IMR-90 (cell line): ENCODE measurements around the gene IFI30. TPM values are rescaled to one million over a fixed set of nuclear protein-coding genes. Genes with fewer than 3 reads are reported as not detected.

Experiments used
- ATAC-seq: fragments of 200-7000 bp; cut with Tn5 transposase; 2 replicates; pipeline ENCODE4 v1.9.1; 2020; ENCODE audit warnings: low read depth, mild to moderate bottlenecking, moderate library complexity
- BruUV-seq: library from RNA; stranded (reverse); fragments of 400-500 nt; replicated peaks from 2 replicates; lab custom pipeline; 2021; lab: Mats Ljungman, UMichigan
- CTCF ChIA-PET: fragments of 300-600 bp; formaldehyde crosslinking; extraction: SDS; loops from one replicate; lab custom pipeline; 2021; ENCODE audit warnings: antibody characterized with exemption; lab: Yijun Ruan, JAX
- POLR2A ChIA-PET: fragments of 300-600 bp; sonication (Branson Sonifier 250); formaldehyde crosslinking; loops from one replicate; lab custom pipeline; 2022; ENCODE audit warnings: antibody characterized with exemption; ENCODE audit not compliant: unreplicated experiment; lab: Charles Lee
- DNase-seq: peaks from one replicate; pipeline ENCODE4 v3.0.0; 2013
- H2AFZ ChIP-seq: replicated peaks from 2 replicates; pipeline ENCODE3; 2013; ENCODE audit warnings: low read length, mild to moderate bottlenecking; ENCODE audit not compliant: poor library complexity
- H2AK5ac ChIP-seq: 2 replicates; pipeline ENCODE4 v1.6.1; 2013; ENCODE audit warnings: low read depth, low read length, inconsistent platforms
- H2AK9ac ChIP-seq: replicated peaks from 2 replicates; pipeline ENCODE3; 2013; ENCODE audit warnings: mild to moderate bottlenecking, low read depth, low read length, moderate library complexity; ENCODE audit not compliant: poor library complexity
- H2BK120ac ChIP-seq: 2 replicates; pipeline ENCODE4 v1.6.1; 2013; ENCODE audit warnings: low read depth, low read length, inconsistent platforms
- H2BK15ac ChIP-seq: 3 replicates; pipeline ENCODE4 v1.6.1; 2013; ENCODE audit warnings: low read depth, low read length, inconsistent platforms
- H2BK20ac ChIP-seq: 2 replicates; pipeline ENCODE4 v1.6.1; 2013; ENCODE audit warnings: low read depth, mild to moderate bottlenecking, inconsistent platforms, low read length, moderate library complexity
- H2BK5ac ChIP-seq: 2 replicates; pipeline ENCODE4 v1.6.1; 2013; ENCODE audit warnings: mild to moderate bottlenecking, low read depth, low read length, inconsistent platforms; ENCODE audit not compliant: poor library complexity, severe bottlenecking
- H3K14ac ChIP-seq: replicated peaks from 2 replicates; pipeline ENCODE4 v1.6.1; 2013; ENCODE audit warnings: low read depth, low read length, inconsistent platforms
- H3K18ac ChIP-seq: 2 replicates; pipeline ENCODE4 v1.6.1; 2013; ENCODE audit warnings: low read depth, low read length, control low read depth
- H3K23ac ChIP-seq: 2 replicates; pipeline ENCODE4 v1.6.1; 2013; ENCODE audit warnings: low read depth, low read length, inconsistent platforms
- H3K27ac ChIP-seq: 2 replicates; pipeline ENCODE4 v1.5.1; 2013; ENCODE audit warnings: mild to moderate bottlenecking, control low read depth, low read length; ENCODE audit not compliant: insufficient read depth
- H3K27me3 ChIP-seq: 2 replicates; pipeline ENCODE4 v1.6.1; 2013; ENCODE audit warnings: low read length; ENCODE audit not compliant: control insufficient read depth, insufficient read depth
- H3K36me3 ChIP-seq: 2 replicates; pipeline ENCODE4 v1.6.1; 2013; ENCODE audit warnings: low read length, mixed read lengths; ENCODE audit not compliant: control insufficient read depth, insufficient read depth
- H3K4ac ChIP-seq: 2 replicates; pipeline ENCODE4 v1.6.1; 2013; ENCODE audit warnings: low read depth, low read length, inconsistent platforms
- H3K4me1 ChIP-seq: 2 replicates; pipeline ENCODE4 v1.6.1; 2013; ENCODE audit warnings: low read length, mixed read lengths; ENCODE audit not compliant: control insufficient read depth, insufficient read depth
- H3K4me2 ChIP-seq: 2 replicates; pipeline ENCODE4 v1.6.1; 2013; ENCODE audit warnings: low read depth, mild to moderate bottlenecking, control low read depth, low read length, moderate library complexity
- H3K4me3 ChIP-seq: 2 replicates; pipeline ENCODE4 v1.5.1; 2013; ENCODE audit warnings: low read depth, mild to moderate bottlenecking, control low read depth, low read length, moderate library complexity; ENCODE audit not compliant: insufficient read depth
- H3K56ac ChIP-seq: 2 replicates; pipeline ENCODE4 v1.6.1; 2013; ENCODE audit warnings: low read length, inconsistent platforms; ENCODE audit not compliant: insufficient read depth; ENCODE audit errors: extremely low read depth
- H3K79me1 ChIP-seq, 2 experiments: 2 replicates each; pipeline ENCODE4 v1.6.1; 2013; ENCODE audit warnings: low read length in 2 of 2, inconsistent platforms in 1 of 2, low read depth in 1 of 2
- H3K9ac ChIP-seq: 2 replicates; pipeline ENCODE4 v1.6.1; 2013; ENCODE audit warnings: low read depth, low read length, control low read depth
- H3K9me1 ChIP-seq: 2 replicates; pipeline ENCODE4 v1.6.1; 2013; ENCODE audit warnings: low read length, inconsistent platforms; ENCODE audit not compliant: insufficient read depth
- H3K9me3 ChIP-seq: 2 replicates; pipeline ENCODE4 v1.6.1; 2013; ENCODE audit warnings: low read length; ENCODE audit not compliant: control insufficient read depth, insufficient read depth
- H4K20me1 ChIP-seq: 2 replicates; pipeline ENCODE4 v1.6.1; 2013; ENCODE audit warnings: low read length, inconsistent platforms; ENCODE audit not compliant: insufficient read depth
- H4K5ac ChIP-seq: 2 replicates; pipeline ENCODE4 v1.6.1; 2013; ENCODE audit warnings: mild to moderate bottlenecking, low read depth, low read length, control low read depth
- H4K8ac ChIP-seq, 2 experiments: 2 replicates each; pipeline ENCODE4 v1.6.1; 2013; ENCODE audit warnings: low read depth in 2 of 2, low read length in 2 of 2, control low read depth in 1 of 2, inconsistent platforms in 1 of 2
- H4K91ac ChIP-seq: 2 replicates; pipeline ENCODE4 v1.6.1; 2013; ENCODE audit warnings: low read depth, low read length, inconsistent platforms; ENCODE audit not compliant: insufficient read depth
- BHLHE40 ChIP-seq: fragments of 150-350 bp; IDR thresholded peaks from 2 replicates; pipeline ENCODE4 v1.6.1; 2016; ENCODE audit warnings: mild to moderate bottlenecking, low read depth, low read length
- CEBPB ChIP-seq: IDR thresholded peaks from 2 replicates; pipeline ENCODE4 v1.6.1; 2012; ENCODE audit warnings: low read depth, low read length, improper control_type of control experiment
- CHD1 ChIP-seq: IDR thresholded peaks from 2 replicates; pipeline ENCODE4 v1.6.1; 2012; ENCODE audit warnings: low read depth, low read length, improper control_type of control experiment
- CTCF ChIP-seq: conservative IDR thresholded peaks from 2 replicates; pipeline ENCODE4 v1.5.1; 2012; ENCODE audit warnings: mild to moderate bottlenecking, low read depth, low read length, improper control_type of control experiment
- ELK1 ChIP-seq: fragments of 150-350 bp; IDR thresholded peaks from 2 replicates; pipeline ENCODE4 v1.6.1; 2016; ENCODE audit warnings: low read depth, mild to moderate bottlenecking, low read length, moderate library complexity, borderline replicate concordance
- FOS ChIP-seq: fragments of 150-350 bp; IDR thresholded peaks from 2 replicates; pipeline ENCODE4 v1.6.1; 2016; ENCODE audit warnings: low read depth, low read length
- MAFK ChIP-seq: IDR thresholded peaks from 2 replicates; pipeline ENCODE4 v1.6.1; 2012; ENCODE audit warnings: low read depth, low read length, improper control_type of control experiment
- MAZ ChIP-seq: IDR thresholded peaks from 2 replicates; pipeline ENCODE4 v1.6.1; 2012; ENCODE audit warnings: low read depth, mild to moderate bottlenecking, low read length, improper control_type of control experiment, moderate library complexity, borderline replicate concordance
- MXI1 ChIP-seq: IDR thresholded peaks from 2 replicates; pipeline ENCODE4 v1.6.1; 2012; ENCODE audit warnings: low read depth, mild to moderate bottlenecking, low read length, moderate library complexity, borderline replicate concordance
- NFE2L2 ChIP-seq: fragments of 150-350 bp; IDR thresholded peaks from 2 replicates; pipeline ENCODE4 v1.6.1; 2016; ENCODE audit warnings: low read depth, mild to moderate bottlenecking, low read length
- POLR2A ChIP-seq: IDR thresholded peaks from 2 replicates; pipeline ENCODE4 v1.6.1; 2012; ENCODE audit warnings: mild to moderate bottlenecking, low read depth, low read length
- RAD21 ChIP-seq: IDR thresholded peaks from 2 replicates; pipeline ENCODE4 v1.6.1; 2012; ENCODE audit warnings: low read length, improper control_type of control experiment
- RCOR1 ChIP-seq: IDR thresholded peaks from 2 replicates; pipeline ENCODE4 v1.6.1; 2012; ENCODE audit warnings: mild to moderate bottlenecking, low read length, improper control_type of control experiment; ENCODE audit not compliant: insufficient replicate concordance
- RFX5 ChIP-seq: IDR thresholded peaks from 2 replicates; pipeline ENCODE4 v1.8.0; 2012; ENCODE audit warnings: low read depth, mild to moderate bottlenecking, low read length, moderate library complexity
- SMC3 ChIP-seq: fragments of 150-350 bp; IDR thresholded peaks from 2 replicates; pipeline ENCODE4 v1.6.1; 2016; ENCODE audit warnings: low read depth, mild to moderate bottlenecking, antibody characterized with exemption, low read length, moderate library complexity
- USF2 ChIP-seq: fragments of 150-350 bp; IDR thresholded peaks from 2 replicates; pipeline ENCODE4 v1.6.1; 2017; ENCODE audit warnings: mild to moderate bottlenecking, antibody characterized with exemption, low read length, low read depth
- WGBS, 2 experiments: methylation state at CpG; one replicate each; pipeline versions ENCODE4 v1.1.5 to v1.1.7; 2013; ENCODE audit warnings: missing lambda C conversion rate in 2 of 2; ENCODE audit not compliant: insufficient read length in 1 of 2; ENCODE audit errors: extremely low coverage in 2 of 2; 5-methylcytosine and 5-hydroxymethylcytosine counted together
- dilution Hi-C: fragments of 300-500 bp; cut with HindIII; formaldehyde crosslinking; loops from one replicate; pipeline ENCODE4 v1.14.3; 2018; ENCODE audit warnings: low sequenced_read_pairs; ENCODE audit not compliant: unreplicated experiment
- in situ Hi-C: fragments of 300-500 bp; cut with MboI; formaldehyde crosslinking; loops from 3 replicates; pipeline ENCODE4 v1.14.3; 2019; ENCODE audit warnings: low sequenced_read_pairs, inconsistent platforms, mixed read lengths
- intact Hi-C: fragments of 100-400 bp; cut with micrococcal nuclease; formaldehyde crosslinking; loops from 2 replicates; pipeline ENCODE4 v1.10.0; 2022
- polyA plus RNA-seq, 3 experiments: library from polyadenylated mRNA; depleted of rRNA; stranded (reverse); fragments of >200 nt; gene quantifications; 2 replicates each; pipeline ENCODE4 v1.2.3, GENCODE V29; 2012; ENCODE audit warnings: low replicate concordance in 1 of 3
- total RNA-seq: library from RNA; depleted of rRNA; stranded (reverse); fragments of >200 nt; gene quantifications from 2 replicates; pipeline ENCODE4 v1.2.3, GENCODE V29; 2012

IFI30 gene
- total and polyA plus RNA-seq, 2 of the 4 experiments (the other 2 are of a cell fraction): 2.3 TPM

DNA sequence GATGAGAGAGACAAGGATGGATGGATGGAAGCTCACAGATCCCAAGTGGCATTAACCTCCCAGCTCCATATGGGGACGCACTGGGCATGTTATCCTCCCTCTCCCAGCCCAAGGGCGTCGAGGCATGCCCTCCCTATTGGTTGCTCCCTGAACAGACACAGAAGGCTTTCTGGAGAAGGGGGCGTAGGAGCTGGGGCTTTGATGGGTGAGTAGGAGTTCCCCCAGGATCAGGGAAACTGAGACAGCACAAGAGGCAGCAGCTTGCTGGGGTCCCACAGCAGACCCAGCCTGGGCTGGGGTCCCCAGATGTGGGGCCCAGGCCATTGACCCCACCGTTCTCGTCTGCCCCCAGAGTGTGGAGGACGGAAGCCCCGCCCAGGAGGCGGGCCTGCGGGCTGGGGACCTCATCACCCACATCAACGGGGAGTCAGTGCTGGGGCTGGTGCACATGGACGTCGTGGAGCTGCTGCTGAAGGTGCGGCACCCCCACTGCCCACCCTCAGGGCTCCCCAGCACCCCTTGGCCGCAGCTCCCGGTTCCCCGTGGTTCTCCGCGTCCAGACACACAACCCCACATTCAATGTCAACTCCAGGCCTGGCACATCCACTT lies 28.1 kb upstream of the IFI30 start:
- Histone ChIP-seq H3K4ac (no peak overlapping the region), H2AK9ac (no peak overlapping the region), H2BK15ac (no peak overlapping the region), H3K14ac (no peak overlapping the region), H3K18ac (no peak overlapping the region), H3K23ac (no peak overlapping the region), H4K5ac (no peak overlapping the region), H2BK5ac (no peak overlapping the region), H3K27me3 (no peaks in the 10 kb centered on the region), H2AK5ac (no peak overlapping the region), H2BK20ac (no peak overlapping the region), H4K20me1 (no peaks in the 10 kb centered on the region), H2BK120ac (no peak overlapping the region), H4K8ac (no peak overlapping the region), H3K27ac (no peak overlapping the region), H3K9me3 (no peaks in the 10 kb centered on the region), H3K79me1 (no peaks in the 10 kb centered on the region), H3K4me3 (no peak overlapping the region), H3K4me2 (no peak overlapping the region), H3K4me1 (no peaks in the 10 kb centered on the region), H2AFZ (no peak overlapping the region), H3K9ac (no peak overlapping the region), H4K91ac (no peak overlapping the region), H3K9me1 (no peaks in the 10 kb centered on the region), H3K56ac (no peak overlapping the region), H3K36me3 (peaks cover 44% of the 10 kb centered on the region)
- WGBS, 2 experiments: 94% methylated on average over 12 of the region's 19 CpGs; no CpG with 5 or more reads in 1 of the 2 experiments
- TF ChIP-seq MAFK (no peak), NFE2L2 (no peak), CHD1 (no peak), RCOR1 (no peak), ELK1 (no peak), POLR2A (no peak), RAD21 (no peak), SMC3 (no peak), MAZ (no peak), CTCF (no peak), MXI1 (no peak), CEBPB (no peak), FOS (no peak), RFX5 (no peak), USF2 (no peak), BHLHE40 (no peak)
- ChIA-PET CTCF (no interaction called here), POLR2A (no interaction called here)
- no peak for ATAC-seq
- no TSS peak for BruUV-seq
- in situ Hi-C loops (no loop called here), intact Hi-C loops (no loop called here), dilution Hi-C loops (no loop called here)
- no peak for DNase-seq
